Bronchial epithelial cell (primary cell): ENCODE data around the gene TOB1. TPM values are rescaled to one million over a fixed set of nuclear protein-coding genes. Genes with fewer than 3 reads are reported as not detected.
"Not testable (repeated sequence)": the region's sequence is repeated elsewhere in the genome, so short reads cannot be mapped to it uniquely, and the experiment has no call there.

ENCODE experiments used
- DNase-seq: peaks from one replicate; pipeline ENCODE4 v3.0.0-alpha.2; 2010; ENCODE audit warnings: low read depth
- FAIRE-seq: peaks from 2 replicates; lab custom pipeline; 2011; peaks lifted over from hg19 to GRCh38; lab: Jason Lieb, UNC
- H3K27me3 ChIP-seq: 2 replicates; pipeline ENCODE4 v1.5.1; 2011; ENCODE audit warnings: low read length; ENCODE audit not compliant: control insufficient read depth, insufficient read depth
- H3K36me3 ChIP-seq: 2 replicates; pipeline ENCODE4 v1.5.1; 2011; ENCODE audit warnings: low read length; ENCODE audit not compliant: control insufficient read depth, insufficient read depth
- H3K4me3 ChIP-seq: 2 replicates; pipeline ENCODE4 v1.5.1; 2011; ENCODE audit warnings: mild to moderate bottlenecking, low read depth, low read length, control low read depth
- CTCF ChIP-seq: IDR thresholded peaks from 2 replicates; pipeline ENCODE4 v1.5.1; 2011; ENCODE audit warnings: mild to moderate bottlenecking, moderate library complexity, low read length, control low read depth, inconsistent platforms; ENCODE audit not compliant: insufficient read depth, severe bottlenecking
- total RNA-seq: library from RNA; depleted of rRNA; stranded (reverse); fragments of >200 nt; gene quantifications from 2 replicates; pipeline ENCODE4 v1.2.1, GENCODE V29; 2014

The TOB1 gene
- total RNA-seq, 1 donor from 2014 or later = 11.6 TPM

DNA sequence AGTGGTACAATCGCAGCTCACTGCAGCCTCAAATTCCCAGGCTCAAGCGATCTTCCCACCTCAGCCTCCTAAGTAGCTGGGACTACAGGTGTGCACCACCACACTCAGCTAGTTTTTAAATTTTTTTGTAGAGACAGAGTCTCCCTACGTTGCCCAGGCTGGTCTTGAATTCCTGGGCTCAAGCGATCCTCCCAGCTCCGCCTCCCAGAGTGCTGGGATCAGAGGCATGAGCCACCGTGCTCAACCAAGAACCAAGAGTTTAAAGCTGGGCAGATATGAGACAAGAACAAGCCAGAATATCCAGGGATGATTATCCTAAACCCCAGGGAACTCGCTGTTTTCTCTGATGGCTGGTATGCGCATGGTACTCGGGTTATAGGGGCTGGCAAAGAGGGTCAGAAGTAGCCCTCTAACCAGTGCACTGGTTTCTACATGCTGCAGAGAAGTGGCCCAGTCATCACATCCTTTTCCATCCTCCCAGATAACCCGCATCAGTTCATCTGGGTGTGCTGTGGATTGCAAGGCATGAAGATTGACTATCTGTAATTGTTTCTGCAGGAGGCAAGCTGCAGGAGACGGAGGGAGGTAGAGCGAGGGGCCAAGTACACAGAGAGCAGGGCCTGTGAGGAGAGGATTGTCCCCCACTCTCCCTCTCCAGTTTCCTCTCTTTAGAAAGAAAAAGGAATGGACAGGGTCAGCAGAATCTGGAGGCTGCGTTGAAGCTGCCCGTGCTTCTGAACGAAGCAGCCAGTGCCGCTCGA is 33.6 kb upstream of the TOB1 start:
- no peak for FAIRE-seq
- Histone ChIP-seq H3K36me3 (no peaks in the 10 kb centered on the region), H3K4me3 (no peak overlapping the region), H3K27me3 (no peaks in the 10 kb centered on the region)
- TF ChIP-seq CTCF = no peak
- DNase-seq = no peak

- Histone ChIP-seq H3K4me3 (no peak overlapping the region), H3K36me3 (no peaks in the 10 kb centered on the region), H3K27me3 (no peaks in the 10 kb centered on the region)
- TF ChIP-seq CTCF = no peak
- no peak for FAIRE-seq
- no peak for DNase-seq
Observed at GRCh38 chr17:50899005-50899460, 32.9 kb upstream of the TOB1 start.

- no peak for FAIRE-seq
- TF ChIP-seq CTCF = no peak
- Histone ChIP-seq H3K27me3 (no peaks in the 10 kb centered on the region), H3K36me3 (no peaks in the 10 kb centered on the region), H3K4me3 (no peak overlapping the region)
- no peak for DNase-seq
Observed at GRCh38 chr17:50898369-50899004, 32.3 kb upstream of the TOB1 start.

- not testable (repeated sequence) for DNase-seq, H3K36me3 ChIP-seq, H3K4me3 ChIP-seq, H3K27me3 ChIP-seq, FAIRE-seq
Observed at GRCh38 chr17:50894513-50894912, 28.4 kb upstream of the TOB1 start.

DNA sequence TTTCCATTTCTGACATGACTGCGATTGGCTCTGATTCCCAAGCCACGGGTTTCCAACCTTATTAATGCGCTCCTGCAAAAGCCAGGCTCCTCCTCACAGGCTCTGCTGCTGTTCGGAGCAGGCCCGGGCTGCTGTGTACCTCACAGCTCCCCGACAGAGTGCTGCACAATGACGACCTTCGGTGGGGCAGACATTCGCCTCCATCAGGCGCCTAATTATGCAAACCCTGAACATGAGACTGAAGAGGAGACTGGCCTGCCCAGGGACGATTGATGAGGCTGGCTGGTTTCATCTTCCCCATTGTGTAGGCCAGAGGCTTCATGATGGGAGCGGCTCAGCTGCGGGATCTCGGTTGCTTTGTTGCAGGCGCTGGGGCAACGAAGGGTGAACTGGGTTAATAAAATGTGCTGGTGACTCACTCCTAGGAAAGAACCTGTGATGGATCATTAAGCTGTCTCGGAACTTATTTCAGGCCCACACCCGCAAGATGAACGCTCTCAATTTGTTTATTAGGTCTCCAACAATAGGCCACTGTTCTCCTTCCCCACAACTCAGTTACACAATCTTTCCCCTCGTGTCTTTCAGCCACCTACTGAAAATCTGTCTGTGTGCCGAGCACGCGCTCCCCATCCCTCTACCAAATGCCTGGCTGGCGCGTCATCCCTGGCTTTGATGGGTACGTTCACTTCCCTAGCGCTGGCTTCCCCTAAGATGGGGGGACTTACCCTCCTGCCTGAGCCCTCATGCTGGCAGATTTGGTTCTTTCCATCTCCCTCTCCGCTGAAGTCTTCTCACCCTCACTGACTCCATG is 27.2 kb upstream of the TOB1 start:
- H3K4me3 ChIP-seq = no peak overlapping the region
- no peaks in the 10 kb centered on the region for H3K36me3 ChIP-seq
- TF ChIP-seq CTCF = no peak
- H3K27me3 ChIP-seq = no peaks in the 10 kb centered on the region
- no peak for FAIRE-seq
- peak; percentile 22 for DNase-seq
